ENCODE measurements around the gene RASEF.

GRCh38 chr9:82997476-82998140 lies 65.3 kb downstream of the RASEF start:
- no peak for TF ChIP-seq CTCF (conservative IDR thresholded peaks at IDR 0.05; ENCODE audit: low read length)
- no peak for TF ChIP-seq EZH2phosphoT487 (IDR thresholded peaks at IDR 0.05; ENCODE audit: borderline replicate concordance)

Measured in Loucy (cell line).